Liver (tissue), 9 donors: ENCODE measurements around the gene ZNF735. TPM values are rescaled to one million over a fixed set of nuclear protein-coding genes. Genes with fewer than 3 reads are reported as not detected.
A peak's percentile ranks its signal among the peaks of the same experiment; 100 is the strongest.

Source experiments
- DNase-seq: peaks from one replicate; pipeline ENCODE4 v3.0.0-alpha.2; 2017; ENCODE audit warnings: low spot score
- H3K27ac ChIP-seq, 2 donors: one replicate each; pipeline ENCODE4 v1.7.0; 2013; ENCODE audit warnings: inconsistent platforms in 2 of 2, low read length in 2 of 2, control low read depth in 1 of 2, low read depth in 1 of 2, mild to moderate bottlenecking in 1 of 2
- H3K27me3 ChIP-seq, 4 donors: one replicate each; pipeline versions ENCODE4 v1.6.1 to v1.7.0; 2013; ENCODE audit warnings: low read length in 3 of 4, inconsistent platforms in 1 of 4, mild to moderate bottlenecking in 1 of 4, moderate library complexity in 1 of 4; ENCODE audit not compliant: control insufficient read depth in 4 of 4, insufficient read depth in 4 of 4
- H3K36me3 ChIP-seq, 4 donors: one replicate each; pipeline versions ENCODE4 v1.6.1 to v1.7.0; 2013; ENCODE audit warnings: low read length in 3 of 4, mild to moderate bottlenecking in 3 of 4, low read depth in 1 of 4, moderate library complexity in 1 of 4; ENCODE audit not compliant: control insufficient read depth in 4 of 4, insufficient read depth in 3 of 4
- H3K4me1 ChIP-seq, 4 donors: one replicate each; pipeline versions ENCODE4 v1.6.1 to v1.7.0; 2013; ENCODE audit warnings: low read length in 3 of 4, mild to moderate bottlenecking in 3 of 4, moderate library complexity in 1 of 4; ENCODE audit not compliant: control insufficient read depth in 4 of 4, insufficient read depth in 4 of 4
- H3K4me3 ChIP-seq, 3 donors: one replicate each; pipeline versions ENCODE4 v1.6.1 to v1.7.0; 2013; ENCODE audit warnings: low read length in 3 of 3, control low read depth in 1 of 3, low read depth in 1 of 3, mild to moderate bottlenecking in 1 of 3
- H3K9ac ChIP-seq, 2 donors: one replicate each; pipeline ENCODE4 v1.7.0; 2013; ENCODE audit warnings: low read length in 2 of 2, mild to moderate bottlenecking in 2 of 2, moderate library complexity in 2 of 2, control low read depth in 1 of 2, low read depth in 1 of 2
- H3K9me3 ChIP-seq, 4 donors: one replicate each; pipeline versions ENCODE4 v1.6.1 to v1.7.0; 2013; ENCODE audit warnings: low read length in 3 of 4; ENCODE audit not compliant: control insufficient read depth in 4 of 4
- ATF3 ChIP-seq: IDR thresholded peaks from 2 replicates; pipeline ENCODE4 v1.6.1; 2016; ENCODE audit warnings: antibody characterized with exemption
- CTCF ChIP-seq: fragments of 150-350 bp; IDR thresholded peaks from 2 replicates; pipeline ENCODE4 v1.5.1; 2017; ENCODE audit warnings: improper control_type of control experiment, low read depth, low read length; ENCODE audit not compliant: missing input control
- EGR1 ChIP-seq, 2 donors: IDR thresholded peaks; 2 replicates each; pipeline ENCODE4 v1.6.1; 2016 to 2018; ENCODE audit warnings: antibody characterized with exemption in 2 of 2, low read depth in 2 of 2
- FOXA1 ChIP-seq: IDR thresholded peaks from 2 replicates; pipeline ENCODE4 v1.6.1; 2016; ENCODE audit warnings: antibody characterized with exemption
- FOXA2 ChIP-seq: IDR thresholded peaks from 2 replicates; pipeline ENCODE4 v1.6.1; 2016; ENCODE audit warnings: antibody characterized with exemption
- GABPA ChIP-seq, 2 donors: IDR thresholded peaks in 1 of 2; conservative IDR thresholded peaks in 1 of 2; 2 replicates each; pipeline ENCODE4 v1.6.1; 2016; ENCODE audit warnings: antibody characterized with exemption in 2 of 2, mild to moderate bottlenecking in 1 of 2, moderate library complexity in 1 of 2
- HNF4A ChIP-seq, 2 donors: conservative IDR thresholded peaks; 2 replicates each; pipeline ENCODE4 v1.6.1; 2016; ENCODE audit warnings: antibody characterized with exemption in 2 of 2, mild to moderate bottlenecking in 2 of 2
- HNF4G ChIP-seq: IDR thresholded peaks from 2 replicates; pipeline ENCODE4 v1.6.1; 2016; ENCODE audit warnings: antibody characterized with exemption
- JUND ChIP-seq, 2 donors: IDR thresholded peaks; 2 replicates each; pipeline ENCODE4 v1.6.1; 2016; ENCODE audit warnings: antibody characterized with exemption in 2 of 2
- NR2F2 ChIP-seq: IDR thresholded peaks from 2 replicates; pipeline ENCODE4 v1.6.1; 2016; ENCODE audit warnings: antibody characterized with exemption
- RAD21 ChIP-seq, 2 donors: IDR thresholded peaks; 2 replicates each; pipeline ENCODE4 v1.6.1; 2016; ENCODE audit warnings: antibody characterized with exemption in 2 of 2, mild to moderate bottlenecking in 2 of 2
- REST ChIP-seq: IDR thresholded peaks from 2 replicates; pipeline ENCODE4 v1.6.1; 2016; ENCODE audit warnings: antibody characterized with exemption, mild to moderate bottlenecking
- RXRA ChIP-seq, 2 donors: IDR thresholded peaks; 2 replicates each; pipeline ENCODE4 v1.6.1; 2017 to 2018; ENCODE audit warnings: antibody characterized with exemption in 2 of 2, mild to moderate bottlenecking in 1 of 2
- SP1 ChIP-seq: IDR thresholded peaks from 2 replicates; pipeline ENCODE4 v1.6.1; 2018; ENCODE audit warnings: antibody characterized with exemption, mild to moderate bottlenecking
- TAF1 ChIP-seq: conservative IDR thresholded peaks from 2 replicates; pipeline ENCODE4 v1.6.1; 2016; ENCODE audit warnings: antibody characterized with exemption, mild to moderate bottlenecking
- YY1 ChIP-seq: IDR thresholded peaks from 2 replicates; pipeline ENCODE4 v1.6.1; 2016; ENCODE audit warnings: antibody characterized with exemption, mild to moderate bottlenecking
- ZBTB33 ChIP-seq: IDR thresholded peaks from 2 replicates; pipeline ENCODE4 v1.6.1; 2016; ENCODE audit warnings: antibody characterized with exemption
- WGBS: extraction: QIAGEN DNeasy Blood & Tissue Kit; methylation state at CpG from one replicate; pipeline ENCODE4 v1.1.7; 2013; 5-methylcytosine and 5-hydroxymethylcytosine counted together
- polyA plus RNA-seq, 2 donors: library from polyadenylated mRNA; stranded (reverse) in 1 of 2; unstranded in 1 of 2; fragments of 200-250 nt in 1 of 2; fragments of >200 nt in 1 of 2; fragmentation: Nextera tagmentation in 1 of 2; extraction: Ambion mirVana in 1 of 2; gene quantifications; one replicate each; pipeline versions ENCODE4 v1.2.1 to v1.2.3, GENCODE V29; 2013 to 2015
- total RNA-seq, 2 donors: library from RNA; depleted of rRNA; stranded (reverse); fragments of >200 nt; gene quantifications; one replicate each; pipeline ENCODE4 v1.2.3, GENCODE V29; 2014
- donor health status: healthy.
- donor health status: healthy.
- donor health status: healthy.
- donor health status: healthy.
- donor health status: healthy.

The ZNF735 gene
- total and polyA plus RNA-seq, 4 donors, result not detected

GRCh38 chr7:64174941-64175340 lies 32.1 kb upstream of the ZNF735 start:
- no peaks in the 10 kb centered on the region for H3K27me3 ChIP-seq
- H3K9me3 ChIP-seq, result peaks cover 0 to 14% (median 1%) of the 10 kb centered on the region in 4 donors
- TF ChIP-seq REST (peak; percentile 97), FOXA2 (no peak), JUND (IDR thresholded peaks at IDR 0.05) (no peak), FOXA1 (no peak), HNF4A (conservative IDR thresholded peaks at IDR 0.05) (no peak), GABPA (IDR thresholded peaks at IDR 0.05 in 1 of 2, conservative IDR thresholded peaks at IDR 0.05 in 1 of 2) (no peak), ZBTB33 (no peak), YY1 (no peak)
- H3K9ac ChIP-seq, result no peak overlapping the region
- H3K4me3 ChIP-seq, result no peak overlapping the region
- 17% methylated on average over 7 of the region's 7 CpGs for WGBS
- H3K36me3 ChIP-seq, result no peaks in the 10 kb centered on the region
- no peak for DNase-seq
- H3K4me1 ChIP-seq, result no peaks in the 10 kb centered on the region
- no peak overlapping the region for H3K27ac ChIP-seq

GRCh38 chr7:64180989-64181388 lies 26.0 kb upstream of the ZNF735 start:
- Histone ChIP-seq H3K9ac (no peak overlapping the region), H3K27me3 (peaks cover 0 to 5% (median 0%) of the 10 kb centered on the region in 4 donors), H3K4me1 (peaks cover 0 to 10% (median 0%) of the 10 kb centered on the region in 4 donors), H3K27ac (no peak overlapping the region), H3K36me3 (no peaks in the 10 kb centered on the region), H3K4me3 (no peak overlapping the region), H3K9me3 (peaks cover 0 to 4% (median 0%) of the 10 kb centered on the region in 4 donors)
- 38% methylated on average over 4 of the region's 4 CpGs for WGBS
- TF ChIP-seq SP1, result no peak
- no peak for TF ChIP-seq ATF3
- TF ChIP-seq TAF1, result no peak
- no peak for TF ChIP-seq EGR1 (IDR thresholded peaks at IDR 0.05; ENCODE audit: low read depth in 2 of 2)
- TF ChIP-seq REST, result no peak
- no peak for TF ChIP-seq HNF4G
- TF ChIP-seq NR2F2, result no peak
- no peak for TF ChIP-seq HNF4A (conservative IDR thresholded peaks at IDR 0.05)
- TF ChIP-seq FOXA2, result no peak
- TF ChIP-seq YY1, result no peak
- no peak for TF ChIP-seq JUND (IDR thresholded peaks at IDR 0.05)
- peak; percentile 52 to 66 for TF ChIP-seq RAD21 (IDR thresholded peaks at IDR 0.05)
- no peak for TF ChIP-seq RXRA (IDR thresholded peaks at IDR 0.05)
- TF ChIP-seq CTCF, result peak; percentile 40
- no peak for DNase-seq
